OCI-LY1 (cell line): ENCODE measurements around the gene ZNF746.

Experiments
- H2AFZ ChIP-seq: fragments of 200-600 bp; sonication (generic), shearing (Covaris generic); 2 replicates; pipeline ENCODE4 v1.6.0; 2014; ENCODE audit warnings: antibody characterized with exemption, mild to moderate bottlenecking, low read length
- H3F3A ChIP-seq: fragments of 200-600 bp; sonication (generic), shearing (Covaris generic); 2 replicates; pipeline ENCODE4 v1.6.0; 2014; ENCODE audit warnings: mild to moderate bottlenecking, antibody characterized with exemption, low read length, moderate library complexity; ENCODE audit not compliant: insufficient read depth
- H3K27ac ChIP-seq: fragments of 200-600 bp; sonication (generic); 2 replicates; pipeline ENCODE4 v1.5.1; 2014; ENCODE audit warnings: low read length, mixed run types, mild to moderate bottlenecking, low read depth; ENCODE audit not compliant: poor library complexity, severe bottlenecking
- H3K27me3 ChIP-seq: fragments of 200-600 bp; sonication (generic); 2 replicates; pipeline ENCODE4 v1.6.0; 2014; ENCODE audit warnings: antibody characterized with exemption, mild to moderate bottlenecking, low read length, moderate library complexity; ENCODE audit not compliant: insufficient read depth
- H3K36me3 ChIP-seq: fragments of 200-600 bp; sonication (generic); 2 replicates; pipeline ENCODE4 v1.6.1; 2014; ENCODE audit warnings: mild to moderate bottlenecking, antibody characterized with exemption, low read length, moderate library complexity, mixed read lengths; ENCODE audit not compliant: insufficient read depth
- H3K4me1 ChIP-seq: fragments of 200-600 bp; sonication (generic); 2 replicates; pipeline ENCODE4 v1.5.1; 2014; ENCODE audit warnings: mild to moderate bottlenecking, low read length, moderate library complexity; ENCODE audit not compliant: insufficient read depth, severe bottlenecking
- H3K4me2 ChIP-seq: fragments of 200-600 bp; sonication (generic), shearing (Covaris generic); 2 replicates; pipeline ENCODE4 v1.6.1; 2014; ENCODE audit warnings: low read length
- H3K4me3 ChIP-seq: fragments of 200-600 bp; sonication (generic); 2 replicates; pipeline ENCODE4 v1.5.1; 2014; ENCODE audit warnings: low read length, low read depth, mild to moderate bottlenecking, mixed read lengths; ENCODE audit not compliant: poor library complexity, severe bottlenecking
- H3K79me2 ChIP-seq: fragments of 200-600 bp; shearing (Covaris generic); 2 replicates; pipeline ENCODE4 v1.6.1; 2016; ENCODE audit warnings: mixed run types, low read length, mixed read lengths; ENCODE audit not compliant: insufficient read depth
- H3K9ac ChIP-seq: fragments of 200-600 bp; sonication (generic), shearing (Covaris generic); 2 replicates; pipeline ENCODE4 v1.6.1; 2014; ENCODE audit warnings: mild to moderate bottlenecking, low read length, mixed read lengths
- H3K9me2 ChIP-seq: fragments of 200-600 bp; sonication (generic), shearing (Covaris generic); 2 replicates; pipeline ENCODE4 v1.6.1; 2014; ENCODE audit warnings: low read depth, mild to moderate bottlenecking, low read length, mixed read lengths
- H3K9me3 ChIP-seq: fragments of 200-600 bp; shearing (Covaris generic); 2 replicates; pipeline ENCODE4 v1.6.1; 2014; ENCODE audit warnings: low read length, mixed read lengths
- H4K20me1 ChIP-seq: fragments of 200-600 bp; sonication (generic), shearing (Covaris generic); 2 replicates; pipeline ENCODE4 v1.6.0; 2016; ENCODE audit warnings: mild to moderate bottlenecking, low read length; ENCODE audit not compliant: insufficient read depth
- EZH2 ChIP-seq: fragments of 200-600 bp; sonication (generic), shearing (Covaris generic); IDR thresholded peaks from 2 replicates; pipeline ENCODE4 v1.8.0; 2017; ENCODE audit warnings: borderline replicate concordance, mixed run types, mild to moderate bottlenecking, antibody characterized with exemption, low read length, moderate library complexity, mixed read lengths
- TF ChIP-seq, protein P1 (sequence below): fragments of 200-600 bp; sonication (generic), shearing (Covaris generic); IDR thresholded peaks from 2 replicates; pipeline ENCODE4 v1.5.1; 2017; ENCODE audit warnings: mild to moderate bottlenecking, antibody characterized with exemption, low read length, moderate library complexity, mixed read lengths

Gene ZNF746

DNA sequence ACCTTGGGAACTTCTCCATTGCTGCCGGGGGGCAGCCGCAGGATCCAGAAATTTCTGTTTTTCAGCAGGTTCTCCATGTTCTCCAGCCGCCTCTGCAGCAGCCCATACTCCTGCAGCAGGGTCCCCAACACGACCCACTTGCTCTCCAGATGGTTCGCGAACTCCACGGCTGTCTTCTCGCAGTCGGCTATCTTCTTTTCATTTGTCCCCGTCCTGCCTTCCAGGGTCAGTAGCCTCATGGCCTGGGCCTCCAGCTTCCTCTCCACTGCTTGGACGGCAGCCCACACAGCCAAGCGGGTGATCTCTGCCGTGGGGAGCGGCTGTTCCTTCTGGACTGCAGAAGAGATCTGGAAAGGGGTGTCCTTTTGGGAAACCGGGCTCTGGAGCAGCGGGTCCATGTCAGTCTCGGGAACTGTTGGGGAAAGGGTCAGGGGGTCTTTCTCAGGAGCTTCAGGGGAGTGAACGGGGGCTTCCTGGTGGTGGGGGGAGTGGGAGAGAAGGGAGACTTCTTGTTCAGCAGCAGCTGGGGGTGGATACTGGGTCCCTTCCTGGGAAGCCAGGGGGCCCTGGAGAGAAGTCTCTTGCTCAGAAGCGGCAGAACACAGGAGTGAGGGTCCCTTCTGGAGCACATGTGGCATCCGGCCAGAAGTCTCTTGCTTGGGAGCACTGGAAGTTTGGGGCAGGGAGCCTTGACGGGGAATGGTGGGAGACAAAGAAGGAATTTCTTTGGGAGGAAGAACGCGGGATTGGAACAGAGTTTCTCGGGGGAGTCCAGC, 42.2 kb downstream of the ZNF746 start:
- Histone ChIP-seq H3K9me3 (no peaks in the 10 kb centered on the region), H3K36me3 (peaks cover 21% of the 10 kb centered on the region; the same call in 1 of the 2 replicates), H3K4me3 (no peak overlapping the region), H3K9me2 (no peaks in the 10 kb centered on the region), H4K20me1 (no peaks in the 10 kb centered on the region), H3K4me2 (no peak overlapping the region), H3F3A (peaks cover 4% of the 10 kb centered on the region; the same call in 1 of the 2 replicates), H3K9ac (no peak overlapping the region), H3K79me2 (no peaks in the 10 kb centered on the region), H3K27ac (no peak overlapping the region), H2AFZ (no peak overlapping the region), H3K4me1 (peaks cover 7% of the 10 kb centered on the region), H3K27me3 (no peaks in the 10 kb centered on the region)
- TF ChIP-seq, protein P1, sequence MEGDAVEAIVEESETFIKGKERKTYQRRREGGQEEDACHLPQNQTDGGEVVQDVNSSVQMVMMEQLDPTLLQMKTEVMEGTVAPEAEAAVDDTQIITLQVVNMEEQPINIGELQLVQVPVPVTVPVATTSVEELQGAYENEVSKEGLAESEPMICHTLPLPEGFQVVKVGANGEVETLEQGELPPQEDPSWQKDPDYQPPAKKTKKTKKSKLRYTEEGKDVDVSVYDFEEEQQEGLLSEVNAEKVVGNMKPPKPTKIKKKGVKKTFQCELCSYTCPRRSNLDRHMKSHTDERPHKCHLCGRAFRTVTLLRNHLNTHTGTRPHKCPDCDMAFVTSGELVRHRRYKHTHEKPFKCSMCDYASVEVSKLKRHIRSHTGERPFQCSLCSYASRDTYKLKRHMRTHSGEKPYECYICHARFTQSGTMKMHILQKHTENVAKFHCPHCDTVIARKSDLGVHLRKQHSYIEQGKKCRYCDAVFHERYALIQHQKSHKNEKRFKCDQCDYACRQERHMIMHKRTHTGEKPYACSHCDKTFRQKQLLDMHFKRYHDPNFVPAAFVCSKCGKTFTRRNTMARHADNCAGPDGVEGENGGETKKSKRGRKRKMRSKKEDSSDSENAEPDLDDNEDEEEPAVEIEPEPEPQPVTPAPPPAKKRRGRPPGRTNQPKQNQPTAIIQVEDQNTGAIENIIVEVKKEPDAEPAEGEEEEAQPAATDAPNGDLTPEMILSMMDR, result no peak
- no peak for TF ChIP-seq EZH2

DNA sequence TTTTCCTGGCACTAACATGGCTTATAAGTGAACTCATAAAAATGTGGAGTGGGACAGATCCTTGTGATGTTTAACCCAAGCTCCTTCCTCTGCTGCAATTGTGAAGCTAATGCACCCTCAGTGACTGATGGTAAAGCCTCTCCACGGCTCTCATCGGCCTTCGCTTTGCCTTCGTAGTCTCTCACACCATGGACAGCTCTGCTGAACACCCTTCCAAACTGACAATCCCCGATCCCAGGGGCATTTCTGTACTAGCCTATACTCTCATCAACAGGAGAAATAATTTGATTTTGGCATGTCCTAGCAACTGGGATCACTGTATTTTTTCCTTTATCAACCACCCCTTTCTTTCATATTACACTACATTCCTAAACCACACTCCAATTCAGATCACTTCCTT, 42.9 kb downstream of the ZNF746 start:
- Histone ChIP-seq H3K9ac (no peak overlapping the region), H3K27ac (no peak overlapping the region), H3K4me1 (peaks cover 7% of the 10 kb centered on the region), H3K36me3 (peaks cover 27% of the 10 kb centered on the region; the same call in 1 of the 2 replicates), H3K27me3 (no peaks in the 10 kb centered on the region), H4K20me1 (no peaks in the 10 kb centered on the region), H3K4me3 (no peak overlapping the region), H3K9me2 (no peaks in the 10 kb centered on the region), H3K9me3 (no peaks in the 10 kb centered on the region), H2AFZ (no peak overlapping the region), H3K4me2 (no peak overlapping the region), H3K79me2 (no peaks in the 10 kb centered on the region), H3F3A (peaks cover 4% of the 10 kb centered on the region; the same call in 1 of the 2 replicates)
- no peak for TF ChIP-seq EZH2
- TF ChIP-seq, protein P1, result no peak

DNA sequence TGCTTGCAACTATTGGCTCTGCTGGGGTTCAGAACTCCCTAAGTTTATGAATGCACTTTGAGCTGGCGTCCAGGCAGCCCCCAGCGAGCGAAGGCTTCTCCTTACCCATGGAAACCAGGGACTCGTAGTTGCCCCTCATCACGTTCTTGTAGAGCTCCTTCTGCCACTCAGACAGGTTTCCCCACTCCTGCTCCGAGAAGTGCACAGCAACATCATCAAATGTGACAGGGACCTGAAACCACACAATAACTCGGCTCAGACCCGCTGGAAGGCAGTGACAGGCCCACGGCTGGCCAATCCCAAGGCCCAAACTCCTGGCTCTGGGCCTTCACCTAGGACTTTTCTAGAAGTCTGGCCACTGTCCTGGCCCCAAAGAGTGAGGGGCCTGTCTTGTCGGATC, 43.6 kb downstream of the ZNF746 start:
- Histone ChIP-seq H3K27ac (no peak overlapping the region), H3K9ac (no peak overlapping the region), H3K4me3 (no peak overlapping the region), H4K20me1 (no peaks in the 10 kb centered on the region), H3K9me3 (no peaks in the 10 kb centered on the region), H2AFZ (no peak overlapping the region), H3K36me3 (peaks cover 34% of the 10 kb centered on the region), H3K4me2 (no peak overlapping the region), H3F3A (peaks cover 2% of the 10 kb centered on the region; the same call in 1 of the 2 replicates), H3K9me2 (no peaks in the 10 kb centered on the region), H3K27me3 (no peaks in the 10 kb centered on the region), H3K4me1 (peaks cover under 1% of the 10 kb centered on the region), H3K79me2 (no peaks in the 10 kb centered on the region)
- TF ChIP-seq EZH2, result no peak
